Smooth muscle cell of trachea (primary cell): Measurements from ENCODE around the gene BIVM. TPM values are rescaled to one million over a fixed set of nuclear protein-coding genes. Genes with fewer than 3 reads are reported as not detected.

ENCODE experiments used
- total RNA-seq: library from RNA; depleted of rRNA; stranded (reverse); fragments of >200 nt; gene quantifications from 2 replicates; pipeline ENCODE4 v1.2.1, GENCODE V29; 2014

Gene BIVM
- 25.5 and 27.1 TPM in 2 replicates for total RNA-seq

GRCh38 chr13:102798581-102799425 lies at the start of gene BIVM, which contains the start of gene POGLUT2:
Gene BIVM, plus strand, starts transcription at chr13:102799119. Its CDS starts 8,149 bp downstream, at chr13:102807268.
Gene POGLUT2, minus strand, starts transcription at chr13:102798976. Its CDS starts 306 bp downstream, at chr13:102798670.

GRCh38 chr13:102773441-102774213 lies 25.3 kb upstream of the BIVM start, which contains the start of gene TEX30:
Gene TEX30, minus strand, starts transcription at chr13:102773786. Its CDS starts 3,760 bp downstream, at chr13:102770026.

DNA sequence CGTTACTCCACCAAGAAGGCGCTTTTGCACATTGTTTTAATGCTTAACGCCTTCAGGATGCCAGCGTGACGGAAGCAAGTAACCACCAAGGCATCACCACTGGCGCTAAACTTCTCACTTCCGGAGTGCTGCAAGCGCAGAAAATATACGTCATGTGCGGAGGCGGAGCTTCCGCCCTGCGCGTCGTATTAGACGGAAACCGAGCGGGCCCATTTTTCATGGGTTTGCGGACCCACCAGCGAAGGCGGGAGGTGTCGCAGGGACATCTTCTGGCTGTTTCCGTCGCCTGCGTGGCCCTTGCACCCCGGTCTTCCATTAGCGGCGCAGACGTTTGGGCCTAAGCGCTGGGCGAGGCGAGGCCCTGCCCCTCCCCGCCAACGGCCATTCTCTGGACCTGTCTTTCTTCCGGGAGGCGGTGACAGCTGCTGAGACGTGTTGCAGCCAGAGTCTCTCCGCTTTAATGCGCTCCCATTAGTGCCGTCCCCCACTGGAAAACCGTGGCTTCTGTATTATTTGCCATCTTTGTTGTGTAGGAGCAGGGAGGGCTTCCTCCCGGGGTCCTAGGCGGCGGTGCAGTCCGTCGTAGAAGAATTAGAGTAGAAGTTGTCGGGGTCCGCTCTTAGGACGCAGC lies 46.8 kb downstream of the BIVM start, which contains the start of gene ERCC5:
TSS of gene ERCC5 (plus strand) at position 403 of the 631 bp plus-strand sequence. CDS start 235 bp downstream, outside the sequence.

Other genes starting within 250 kb of the BIVM start
- gene TPP2, start 202.1 kb upstream of the BIVM start, total RNA-seq, result 55.9 and 87.7 TPM in 2 replicates
- not detected in 2 replicates for gene METTL21C, start 104.1 kb upstream of the BIVM start, total RNA-seq
- gene TEX30, start 25.3 kb upstream of the BIVM start, total RNA-seq, result 6.0 and 16.7 TPM in 2 replicates
- gene POGLUT2, start 143 bp upstream of the BIVM start, total RNA-seq, result 10.0 and 13.6 TPM in 2 replicates
- 68.8 and 80.6 TPM in 2 replicates for gene ERCC5, start 46.9 kb downstream of the BIVM start, total RNA-seq